Fibroblast of lung (primary cell): ENCODE results near the gene NDUFA9.

ENCODE experiments used
- CTCF ChIP-seq, 2 donors: IDR thresholded peaks in 1 of 2; conservative IDR thresholded peaks in 1 of 2; 1 replicate in 1 of 2; 2 replicates in 1 of 2; pipeline ENCODE4 v1.5.1; 2011 to 2012; ENCODE audit warnings: low read length in 2 of 2, control low read depth in 1 of 2, inconsistent platforms in 1 of 2, low read depth in 1 of 2, mild to moderate bottlenecking in 1 of 2
- EZH2 ChIP-seq: IDR thresholded peaks from 2 replicates; pipeline ENCODE4 v1.5.1; 2012; ENCODE audit warnings: low read length, control low read depth, mild to moderate bottlenecking; ENCODE audit errors: missing control alignments

DNA sequence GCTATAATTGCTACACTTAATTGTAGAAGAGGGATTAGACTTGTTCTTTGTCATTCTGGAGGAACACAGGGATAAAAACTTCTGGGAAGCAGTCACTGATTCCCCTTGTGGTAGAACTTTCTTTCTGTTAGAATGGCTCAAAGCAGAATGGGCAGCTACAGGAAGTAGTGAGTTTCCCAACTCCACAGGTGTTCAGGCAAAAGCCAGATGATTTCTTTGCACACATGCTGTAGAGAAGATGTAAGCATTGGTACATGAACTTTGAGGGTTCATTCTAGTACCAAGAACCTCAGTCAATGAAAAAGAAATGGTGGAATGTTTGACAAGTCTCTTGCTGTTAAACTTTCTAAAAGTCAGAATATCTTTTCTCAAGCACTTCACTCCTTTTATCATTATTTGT lies 4.3 kb downstream of the NDUFA9 start:
- TF ChIP-seq CTCF (conservative IDR thresholded peaks at IDR 0.05 in 1 of 2, IDR thresholded peaks at IDR 0.05 in 1 of 2; ENCODE audit: low read depth in 1 of 2, low read length in 2 of 2), result no peak
- no peak for TF ChIP-seq EZH2
